ENCODE data around the gene ZFYVE21.

The ZFYVE21 gene

GRCh38 chr14:103727313-103727980 lies 11.8 kb downstream of the ZFYVE21 start:
- CTCF ChIA-PET: no interaction called here
- POLR2A ChIA-PET: no interaction called here
- no peak for DNase-seq (ENCODE audit: extremely low spot score)
- TF ChIP-seq CTCF (IDR thresholded peaks at IDR 0.05; ENCODE audit: control extremely low read depth, extremely low read depth, low read depth, missing control alignments): no peak

GRCh38 chr14:103728141-103728540 lies 12.5 kb downstream of the ZFYVE21 start:
- ChIA-PET POLR2A (no interaction called here), CTCF (no interaction called here)
- TF ChIP-seq CTCF (IDR thresholded peaks at IDR 0.05; ENCODE audit: control extremely low read depth, extremely low read depth, low read depth, missing control alignments): no peak
- DNase-seq (ENCODE audit: extremely low spot score): no peak

- ChIA-PET CTCF (no interaction called here), POLR2A (no interaction called here)
- TF ChIP-seq CTCF (IDR thresholded peaks at IDR 0.05; ENCODE audit: control extremely low read depth, extremely low read depth, low read depth, missing control alignments): no peak
- DNase-seq (ENCODE audit: extremely low spot score): no peak
Measured at GRCh38 chr14:103728721-103729120, 13.1 kb downstream of the ZFYVE21 start.

GRCh38 chr14:103729496-103730448 lies 14.2 kb downstream of the ZFYVE21 start:
- POLR2A ChIA-PET: no interaction called here
- CTCF ChIA-PET: no interaction called here
- no peak for DNase-seq (ENCODE audit: extremely low spot score)
- no peak for TF ChIP-seq CTCF (IDR thresholded peaks at IDR 0.05; ENCODE audit: control extremely low read depth, extremely low read depth, low read depth, missing control alignments)

- no peak for TF ChIP-seq CTCF (IDR thresholded peaks at IDR 0.05; ENCODE audit: control extremely low read depth, extremely low read depth, low read depth, missing control alignments)
- ChIA-PET POLR2A (no interaction called here), CTCF (no interaction called here)
- DNase-seq (ENCODE audit: extremely low spot score): no peak
Measured at GRCh38 chr14:103730490-103731035, 15.0 kb downstream of the ZFYVE21 start.

GRCh38 chr14:103731481-103731880 lies 15.9 kb downstream of the ZFYVE21 start:
- ChIA-PET POLR2A (no interaction called here), CTCF (no interaction called here)
- DNase-seq (ENCODE audit: extremely low spot score): no peak
- no peak for TF ChIP-seq CTCF (IDR thresholded peaks at IDR 0.05; ENCODE audit: control extremely low read depth, extremely low read depth, low read depth, missing control alignments)

All from GM10248 (cell line).